ENCODE measurements around the gene IRS1. TPM values are rescaled to one million over a fixed set of nuclear protein-coding genes. Genes with fewer than 3 reads are reported as not detected.

IRS1 gene
- total RNA-seq, 4 donors from 2014 or later: 6.2 to 20.9 (median 12.8) TPM

- no peak overlapping the region for H3K4me3 ChIP-seq
- no peak for DNase-seq
- no peaks in the 10 kb centered on the region for H3K36me3 ChIP-seq
- in situ Hi-C loops (cut with MboI; ENCODE audit: low pct_ligation_motif_present in 1 of 4, low pct_unique_long_range_greater_than_20kb in 1 of 4, low sequenced_read_pairs in 3 of 4): no loop called here
- H3K4me1 ChIP-seq: peaks cover 0 to 10% (median 0%) of the 10 kb centered on the region in 4 donors
- intact Hi-C loops (cut with DNase I; ENCODE audit: low total_unique reads): loop anchor here (5.0 kb wide), 1 partner anchor 116 kb away; the partner anchor contains the start of gene RHBDD1
- H3K27ac ChIP-seq: no peak overlapping the region
- H3K9me3 ChIP-seq: no peaks in the 10 kb centered on the region
- 85 to 87% methylated on average over 5 of the region's 5 CpGs for WGBS, 2 donors (ENCODE audit: low coverage in 1 of 2)
- TF ChIP-seq POLR2A (IDR thresholded peaks at IDR 0.05) (no peak), POLR2AphosphoS5 (IDR thresholded peaks at IDR 0.05) (no peak), EP300 (IDR thresholded peaks at IDR 0.05; ENCODE audit: low read depth) (no peak)
- TF ChIP-seq, protein P1, sequence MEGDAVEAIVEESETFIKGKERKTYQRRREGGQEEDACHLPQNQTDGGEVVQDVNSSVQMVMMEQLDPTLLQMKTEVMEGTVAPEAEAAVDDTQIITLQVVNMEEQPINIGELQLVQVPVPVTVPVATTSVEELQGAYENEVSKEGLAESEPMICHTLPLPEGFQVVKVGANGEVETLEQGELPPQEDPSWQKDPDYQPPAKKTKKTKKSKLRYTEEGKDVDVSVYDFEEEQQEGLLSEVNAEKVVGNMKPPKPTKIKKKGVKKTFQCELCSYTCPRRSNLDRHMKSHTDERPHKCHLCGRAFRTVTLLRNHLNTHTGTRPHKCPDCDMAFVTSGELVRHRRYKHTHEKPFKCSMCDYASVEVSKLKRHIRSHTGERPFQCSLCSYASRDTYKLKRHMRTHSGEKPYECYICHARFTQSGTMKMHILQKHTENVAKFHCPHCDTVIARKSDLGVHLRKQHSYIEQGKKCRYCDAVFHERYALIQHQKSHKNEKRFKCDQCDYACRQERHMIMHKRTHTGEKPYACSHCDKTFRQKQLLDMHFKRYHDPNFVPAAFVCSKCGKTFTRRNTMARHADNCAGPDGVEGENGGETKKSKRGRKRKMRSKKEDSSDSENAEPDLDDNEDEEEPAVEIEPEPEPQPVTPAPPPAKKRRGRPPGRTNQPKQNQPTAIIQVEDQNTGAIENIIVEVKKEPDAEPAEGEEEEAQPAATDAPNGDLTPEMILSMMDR (IDR thresholded peaks at IDR 0.05): no peak
- H3K27me3 ChIP-seq: no peaks in the 10 kb centered on the region
These were observed 78.7 kb downstream of the IRS1 start for GRCh38 chr2:226720948-226721347.

- WGBS, 2 donors (ENCODE audit: low coverage in 1 of 2): 89 to 95% methylated on average over 1 of the region's 1 CpG
- in situ Hi-C loops (cut with MboI; ENCODE audit: low pct_ligation_motif_present in 1 of 4, low pct_unique_long_range_greater_than_20kb in 1 of 4, low sequenced_read_pairs in 3 of 4): no loop called here
- H3K36me3 ChIP-seq: no peaks in the 10 kb centered on the region
- no peak overlapping the region for H3K27ac ChIP-seq
- H3K4me3 ChIP-seq: no peak overlapping the region
- DNase-seq: no peak
- intact Hi-C loops (cut with DNase I; ENCODE audit: low total_unique reads): no loop called here
- H3K4me1 ChIP-seq: no peaks in the 10 kb centered on the region
- TF ChIP-seq POLR2AphosphoS5 (IDR thresholded peaks at IDR 0.05) (no peak), POLR2A (IDR thresholded peaks at IDR 0.05) (no peak), EP300 (IDR thresholded peaks at IDR 0.05; ENCODE audit: low read depth) (no peak)
- TF ChIP-seq, protein P1 (IDR thresholded peaks at IDR 0.05): no peak
- no peaks in the 10 kb centered on the region for H3K27me3 ChIP-seq
- no peaks in the 10 kb centered on the region for H3K9me3 ChIP-seq
These were observed 81.9 kb downstream of the IRS1 start for GRCh38 chr2:226717719-226718118.

GRCh38 chr2:226716126-226716525, 83.5 kb downstream of the IRS1 start:
- in situ Hi-C loops (cut with MboI; ENCODE audit: low pct_ligation_motif_present in 1 of 4, low pct_unique_long_range_greater_than_20kb in 1 of 4, low sequenced_read_pairs in 3 of 4): no loop called here
- TF ChIP-seq POLR2AphosphoS5 (IDR thresholded peaks at IDR 0.05) (no peak), POLR2A (IDR thresholded peaks at IDR 0.05) (no peak), EP300 (IDR thresholded peaks at IDR 0.05; ENCODE audit: low read depth) (no peak)
- TF ChIP-seq, protein P1 (IDR thresholded peaks at IDR 0.05): no peak

DNA sequence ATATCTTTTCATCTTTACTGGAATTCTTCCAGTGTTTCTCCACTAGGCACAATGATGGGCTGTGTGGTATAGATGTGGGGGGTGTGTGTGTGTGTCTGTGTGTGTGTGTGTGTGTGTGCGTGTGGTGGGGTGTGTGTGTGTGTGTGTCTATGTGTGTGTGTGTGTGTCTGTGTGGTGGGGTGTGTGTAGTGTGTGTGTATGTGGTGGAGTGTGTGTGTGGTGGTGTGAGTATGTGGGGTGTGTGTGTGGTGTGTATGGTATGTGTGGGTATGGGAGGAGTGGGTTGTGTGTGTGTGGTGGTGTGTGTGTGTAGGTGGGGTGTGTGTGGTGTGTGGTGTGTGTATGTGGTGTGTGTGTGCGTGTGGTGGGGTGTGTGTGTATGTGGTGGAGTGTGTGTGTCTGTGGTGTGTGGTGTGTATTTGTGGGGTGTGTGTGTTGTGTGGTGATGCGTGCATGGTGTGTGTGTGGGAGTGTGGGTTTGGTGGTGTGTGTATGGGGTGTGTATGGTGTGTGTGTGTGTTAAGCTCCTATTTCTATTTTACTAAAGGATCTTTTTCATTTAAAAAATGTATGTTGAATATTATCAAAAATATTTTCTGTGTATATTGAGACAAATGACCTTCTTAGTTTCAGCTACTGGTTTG, 84.2 kb downstream of the IRS1 start:
- no peaks in the 10 kb centered on the region for H3K4me1 ChIP-seq
- TF ChIP-seq POLR2A (IDR thresholded peaks at IDR 0.05) (no peak), POLR2AphosphoS5 (IDR thresholded peaks at IDR 0.05) (no peak), EP300 (IDR thresholded peaks at IDR 0.05; ENCODE audit: low read depth) (no peak)
- TF ChIP-seq, protein P1 (IDR thresholded peaks at IDR 0.05): no peak
- no peaks in the 10 kb centered on the region for H3K27me3 ChIP-seq
- intact Hi-C loops (cut with DNase I; ENCODE audit: low total_unique reads): no loop called here
- 92 to 95% methylated on average over 3 of the region's 3 CpGs for WGBS, 2 donors (ENCODE audit: low coverage in 1 of 2)
- H3K27ac ChIP-seq: no peak overlapping the region
- in situ Hi-C loops (cut with MboI; ENCODE audit: low pct_ligation_motif_present in 1 of 4, low pct_unique_long_range_greater_than_20kb in 1 of 4, low sequenced_read_pairs in 3 of 4): no loop called here
- no peaks in the 10 kb centered on the region for H3K36me3 ChIP-seq
- DNase-seq: no peak
- H3K4me3 ChIP-seq: no peak overlapping the region
- no peaks in the 10 kb centered on the region for H3K9me3 ChIP-seq

More at GRCh38 chr2:226716126-226716525, 83.5 kb downstream of the IRS1 start:
- H3K9me3 ChIP-seq: no peaks in the 10 kb centered on the region
- H3K4me3 ChIP-seq: no peak overlapping the region
- DNase-seq: no peak
- no peaks in the 10 kb centered on the region for H3K4me1 ChIP-seq
- H3K36me3 ChIP-seq: no peaks in the 10 kb centered on the region
- intact Hi-C loops (cut with DNase I; ENCODE audit: low total_unique reads): no loop called here
- no peak overlapping the region for H3K27ac ChIP-seq
- no peaks in the 10 kb centered on the region for H3K27me3 ChIP-seq
